Ascending aorta (tissue), 2 donors: ENCODE results near the gene INTS3. TPM values are rescaled to one million over a fixed set of nuclear protein-coding genes. Genes with fewer than 3 reads are reported as not detected.

Experiments used
- DNase-seq, 2 donors: peaks; one replicate each; pipeline ENCODE4 v3.0.0-alpha.2; 2019; ENCODE audit warnings: low spot score in 2 of 2
- H3K27ac ChIP-seq, 2 donors: fragments of 200-600 bp; sonication (generic); one replicate each; pipeline ENCODE4 v1.5.1; 2016 to 2017; ENCODE audit warnings: mild to moderate bottlenecking in 1 of 2
- H3K27me3 ChIP-seq: fragments of 200-600 bp; sonication (generic); one replicate; pipeline ENCODE4 v1.5.1; 2017
- H3K36me3 ChIP-seq, 2 donors: fragments of 200-600 bp; sonication (generic); one replicate each; pipeline ENCODE4 v1.5.1; 2016
- H3K4me1 ChIP-seq, 2 donors: fragments of 200-600 bp; sonication (generic); one replicate each; pipeline ENCODE4 v1.5.1; 2016 to 2017; ENCODE audit warnings: mild to moderate bottlenecking in 1 of 2
- H3K4me3 ChIP-seq, 2 donors: fragments of 200-600 bp; sonication (generic); one replicate each; pipeline ENCODE4 v1.5.1; 2016 to 2017; ENCODE audit warnings: mild to moderate bottlenecking in 1 of 2
- H3K9me3 ChIP-seq, 2 donors: fragments of 200-600 bp; sonication (generic); one replicate each; pipeline ENCODE4 v1.5.1; 2016
- CTCF ChIP-seq, 3 experiments: fragments of 200-600 bp in 2 of 3; fragments of 450-650 bp in 1 of 3; sonication (generic) in 2 of 3; IDR thresholded peaks; one replicate each; pipeline ENCODE4 v1.5.1; 2016 to 2019; ENCODE audit warnings: antibody characterized with exemption in 3 of 3, mild to moderate bottlenecking in 1 of 3, moderate library complexity in 1 of 3
- intact Hi-C: fragments of 100-400 bp; cut with DNase I; formaldehyde crosslinking; loops from one replicate; pipeline ENCODE4 v1.15.1; 2023
- total RNA-seq: library from RNA; depleted of rRNA; stranded (reverse); fragments of >200 nt; gene quantifications from one replicate; pipeline ENCODE4 v1.1.0, GENCODE V29; 2016

INTS3 gene
- total RNA-seq, 1 donor from 2014 or later, result 55.9 TPM

GRCh38 chr1:153786038-153786790 lies 58.4 kb downstream of the INTS3 start:
- Histone ChIP-seq H3K4me1 (peaks cover 0 to 17% of the 10 kb centered on the region in 2 donors), H3K27ac (no peak overlapping the region), H3K27me3 (no peaks in the 10 kb centered on the region), H3K9me3 (no peaks in the 10 kb centered on the region), H3K4me3 (no peak overlapping the region), H3K36me3 (no peaks in the 10 kb centered on the region)
- intact Hi-C loops, result no loop called here
- no peak for DNase-seq
- no peak for TF ChIP-seq CTCF (IDR thresholded peaks at IDR 0.05)

GRCh38 chr1:153789478-153790034 lies 61.7 kb downstream of the INTS3 start:
- peaks cover 0 to 15% of the 10 kb centered on the region in 2 donors for H3K4me1 ChIP-seq
- intact Hi-C loops, result loop anchor here (2.0 to 10.0 kb wide), 2 partner anchors 133 to 365 kb away; partner anchors contain the start of genes GATAD2B and NUP210L
- no peak for TF ChIP-seq CTCF (IDR thresholded peaks at IDR 0.05)
- H3K36me3 ChIP-seq, result no peaks in the 10 kb centered on the region
- H3K4me3 ChIP-seq, result peak overlapping the region; percentile 38 to 60
- H3K9me3 ChIP-seq, result no peaks in the 10 kb centered on the region
- no peaks in the 10 kb centered on the region for H3K27me3 ChIP-seq
- no peak for DNase-seq
- H3K27ac ChIP-seq, result peak overlapping the region; percentile 96

- no peak for TF ChIP-seq CTCF (IDR thresholded peaks at IDR 0.05)
- Histone ChIP-seq H3K27me3 (no peaks in the 10 kb centered on the region), H3K9me3 (no peaks in the 10 kb centered on the region), H3K27ac (peak overlapping the region; percentile 96), H3K4me3 (peak overlapping the region; percentile 38 to 60), H3K4me1 (peaks cover 0 to 15% of the 10 kb centered on the region in 2 donors), H3K36me3 (no peaks in the 10 kb centered on the region)
- peak; percentile 58 to 95 for DNase-seq
- intact Hi-C loops, result loop anchor here (2.0 to 10.0 kb wide), 2 partner anchors 132 to 364 kb away; partner anchors contain the start of genes GATAD2B and NUP210L
Observed at GRCh38 chr1:153790313-153790965, 62.6 kb downstream of the INTS3 start.

GRCh38 chr1:153790966-153791647 lies 63.3 kb downstream of the INTS3 start:
- H3K9me3 ChIP-seq, result no peaks in the 10 kb centered on the region
- H3K27ac ChIP-seq, result peak overlapping the region; percentile 96
- no peak for DNase-seq
- no peak for TF ChIP-seq CTCF (IDR thresholded peaks at IDR 0.05)
- peak overlapping the region; percentile 38 to 60 for H3K4me3 ChIP-seq
- H3K27me3 ChIP-seq, result no peaks in the 10 kb centered on the region
- peaks cover 0 to 15% of the 10 kb centered on the region in 2 donors for H3K4me1 ChIP-seq
- no peaks in the 10 kb centered on the region for H3K36me3 ChIP-seq
- intact Hi-C loops, result loop anchor here (2.0 to 10.0 kb wide), 2 partner anchors 132 to 364 kb away; partner anchors contain the start of genes GATAD2B and NUP210L

- H3K9me3 ChIP-seq, result no peaks in the 10 kb centered on the region
- TF ChIP-seq CTCF (IDR thresholded peaks at IDR 0.05), result no peak
- intact Hi-C loops, result loop anchor here (2.0 to 10.0 kb wide), 2 partner anchors 131 to 363 kb away; partner anchors contain the start of genes GATAD2B and NUP210L
- peak overlapping the region in 1 of 2 donors; percentile 60 for H3K4me3 ChIP-seq
- no peaks in the 10 kb centered on the region for H3K27me3 ChIP-seq
- no peaks in the 10 kb centered on the region for H3K36me3 ChIP-seq
- H3K4me1 ChIP-seq, result peaks cover 0 to 15% of the 10 kb centered on the region in 2 donors
- no peak for DNase-seq
- peak overlapping the region; percentile 96 for H3K27ac ChIP-seq
Observed at GRCh38 chr1:153791648-153792253, 63.9 kb downstream of the INTS3 start.
